ENCODE results near the gene RHBDF2.

- TF ChIP-seq CTCF (IDR thresholded peaks at IDR 0.05) (no peak), POLR2A (IDR thresholded peaks at IDR 0.05) (no peak)
These were observed 36.5 kb upstream of the RHBDF2 start, which contains the start of gene CYGB for GRCh38 chr17:76537578-76538280.
